OCI-LY1 (cell line): ENCODE results near the gene CCDC12.
A peak's percentile ranks its signal among the peaks of the same experiment; 100 is the strongest.

Experiments used
- H2AFZ ChIP-seq: fragments of 200-600 bp; sonication (generic), shearing (Covaris generic); 2 replicates; pipeline ENCODE4 v1.6.0; 2014; ENCODE audit warnings: antibody characterized with exemption, mild to moderate bottlenecking, low read length
- H3F3A ChIP-seq: fragments of 200-600 bp; sonication (generic), shearing (Covaris generic); 2 replicates; pipeline ENCODE4 v1.6.0; 2014; ENCODE audit warnings: mild to moderate bottlenecking, antibody characterized with exemption, low read length, moderate library complexity; ENCODE audit not compliant: insufficient read depth
- H3K27ac ChIP-seq: fragments of 200-600 bp; sonication (generic); 2 replicates; pipeline ENCODE4 v1.5.1; 2014; ENCODE audit warnings: low read length, mixed run types, mild to moderate bottlenecking, low read depth; ENCODE audit not compliant: poor library complexity, severe bottlenecking
- H3K27me3 ChIP-seq: fragments of 200-600 bp; sonication (generic); 2 replicates; pipeline ENCODE4 v1.6.0; 2014; ENCODE audit warnings: antibody characterized with exemption, mild to moderate bottlenecking, low read length, moderate library complexity; ENCODE audit not compliant: insufficient read depth
- H3K36me3 ChIP-seq: fragments of 200-600 bp; sonication (generic); 2 replicates; pipeline ENCODE4 v1.6.1; 2014; ENCODE audit warnings: mild to moderate bottlenecking, antibody characterized with exemption, low read length, moderate library complexity, mixed read lengths; ENCODE audit not compliant: insufficient read depth
- H3K4me1 ChIP-seq: fragments of 200-600 bp; sonication (generic); 2 replicates; pipeline ENCODE4 v1.5.1; 2014; ENCODE audit warnings: mild to moderate bottlenecking, low read length, moderate library complexity; ENCODE audit not compliant: insufficient read depth, severe bottlenecking
- H3K4me2 ChIP-seq: fragments of 200-600 bp; sonication (generic), shearing (Covaris generic); 2 replicates; pipeline ENCODE4 v1.6.1; 2014; ENCODE audit warnings: low read length
- H3K4me3 ChIP-seq: fragments of 200-600 bp; sonication (generic); 2 replicates; pipeline ENCODE4 v1.5.1; 2014; ENCODE audit warnings: low read length, low read depth, mild to moderate bottlenecking, mixed read lengths; ENCODE audit not compliant: poor library complexity, severe bottlenecking
- H3K79me2 ChIP-seq: fragments of 200-600 bp; shearing (Covaris generic); 2 replicates; pipeline ENCODE4 v1.6.1; 2016; ENCODE audit warnings: mixed run types, low read length, mixed read lengths; ENCODE audit not compliant: insufficient read depth
- H3K9ac ChIP-seq: fragments of 200-600 bp; sonication (generic), shearing (Covaris generic); 2 replicates; pipeline ENCODE4 v1.6.1; 2014; ENCODE audit warnings: mild to moderate bottlenecking, low read length, mixed read lengths
- H3K9me2 ChIP-seq: fragments of 200-600 bp; sonication (generic), shearing (Covaris generic); 2 replicates; pipeline ENCODE4 v1.6.1; 2014; ENCODE audit warnings: low read depth, mild to moderate bottlenecking, low read length, mixed read lengths
- H3K9me3 ChIP-seq: fragments of 200-600 bp; shearing (Covaris generic); 2 replicates; pipeline ENCODE4 v1.6.1; 2014; ENCODE audit warnings: low read length, mixed read lengths
- H4K20me1 ChIP-seq: fragments of 200-600 bp; sonication (generic), shearing (Covaris generic); 2 replicates; pipeline ENCODE4 v1.6.0; 2016; ENCODE audit warnings: mild to moderate bottlenecking, low read length; ENCODE audit not compliant: insufficient read depth
- CTCF ChIP-seq: fragments of 200-600 bp; sonication (generic), shearing (Covaris generic); IDR thresholded peaks from 2 replicates; pipeline ENCODE4 v1.5.1; 2017; ENCODE audit warnings: mild to moderate bottlenecking, antibody characterized with exemption, low read length, moderate library complexity, mixed read lengths
- EZH2 ChIP-seq: fragments of 200-600 bp; sonication (generic), shearing (Covaris generic); IDR thresholded peaks from 2 replicates; pipeline ENCODE4 v1.8.0; 2017; ENCODE audit warnings: borderline replicate concordance, mixed run types, mild to moderate bottlenecking, antibody characterized with exemption, low read length, moderate library complexity, mixed read lengths

CCDC12 gene

GRCh38 chr3:46962427-46962826 is 14.1 kb downstream of the CCDC12 start:
- no peak overlapping the region for H3K4me3 ChIP-seq
- no peaks in the 10 kb centered on the region for H3F3A ChIP-seq
- no peaks in the 10 kb centered on the region for H3K9me3 ChIP-seq
- H3K9ac ChIP-seq: no peak overlapping the region
- H3K4me2 ChIP-seq: no peak overlapping the region
- peaks cover 80% of the 10 kb centered on the region for H3K79me2 ChIP-seq
- H3K27ac ChIP-seq: no peak overlapping the region
- no peak overlapping the region for H2AFZ ChIP-seq
- peaks cover 30% of the 10 kb centered on the region for H3K36me3 ChIP-seq
- H3K27me3 ChIP-seq: no peaks in the 10 kb centered on the region
- H3K9me2 ChIP-seq: no peaks in the 10 kb centered on the region
- TF ChIP-seq CTCF (no peak), EZH2 (no peak)
- no peaks in the 10 kb centered on the region for H4K20me1 ChIP-seq
- H3K4me1 ChIP-seq: peaks cover 66% of the 10 kb centered on the region

GRCh38 chr3:46960835-46961234 is 15.7 kb downstream of the CCDC12 start:
- Histone ChIP-seq H4K20me1 (no peaks in the 10 kb centered on the region), H3K9me3 (no peaks in the 10 kb centered on the region), H3K79me2 (peaks cover 80% of the 10 kb centered on the region), H3K9ac (no peak overlapping the region), H3K27ac (no peak overlapping the region), H3K36me3 (peaks cover 29% of the 10 kb centered on the region), H3K4me2 (no peak overlapping the region), H3K4me3 (no peak overlapping the region), H3F3A (no peaks in the 10 kb centered on the region), H2AFZ (no peak overlapping the region), H3K9me2 (no peaks in the 10 kb centered on the region), H3K4me1 (peaks cover 66% of the 10 kb centered on the region), H3K27me3 (no peaks in the 10 kb centered on the region)
- TF ChIP-seq CTCF (no peak), EZH2 (no peak)

DNA sequence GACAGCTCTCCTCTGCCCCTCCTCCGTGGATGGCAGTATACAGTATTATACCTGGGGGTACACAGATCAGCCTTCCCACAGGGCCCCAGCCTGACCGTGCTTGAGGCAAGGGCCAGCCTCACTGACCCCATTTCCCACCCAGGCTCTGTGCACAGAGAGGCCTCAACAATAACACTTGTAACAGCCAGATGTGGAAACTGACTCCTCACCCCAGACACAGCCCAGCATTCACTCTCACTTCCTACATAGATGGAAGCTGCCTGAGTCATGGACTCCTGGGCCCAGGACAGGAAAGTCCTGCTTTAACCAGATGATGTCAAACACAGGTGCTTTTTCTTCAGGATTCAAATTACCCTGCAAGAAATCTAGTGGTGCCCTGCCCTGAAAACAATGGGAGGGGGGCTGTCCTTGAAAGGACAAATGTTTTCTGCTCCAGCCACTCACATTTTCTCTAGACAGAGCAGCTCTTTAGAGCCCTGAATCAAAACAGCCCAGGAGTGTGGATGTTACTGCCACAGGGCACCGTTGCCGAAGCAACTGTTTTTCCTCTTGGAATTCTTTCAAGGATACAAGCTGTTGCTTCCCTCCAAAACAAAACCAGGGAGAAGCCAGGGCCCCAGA is 16.4 kb downstream of the CCDC12 start:
- Histone ChIP-seq H3K9ac (no peak overlapping the region; the same call in 1 of the 2 replicates), H3F3A (no peaks in the 10 kb centered on the region), H3K27me3 (no peaks in the 10 kb centered on the region), H3K79me2 (peaks cover 82% of the 10 kb centered on the region), H3K27ac (peak overlapping the region; percentile 20), H2AFZ (no peak overlapping the region), H3K4me1 (peaks cover 66% of the 10 kb centered on the region), H3K9me3 (no peaks in the 10 kb centered on the region), H3K4me2 (no peak overlapping the region), H3K4me3 (no peak overlapping the region), H3K36me3 (peaks cover 24% of the 10 kb centered on the region), H4K20me1 (no peaks in the 10 kb centered on the region), H3K9me2 (no peaks in the 10 kb centered on the region)
- TF ChIP-seq CTCF (no peak), EZH2 (no peak)
